K562 (cell line): ENCODE data around the gene URB2.

Experiments
- ATF1 ChIP-seq, 2 experiments: fragments of 450-650 bp in 1 of 2; IDR thresholded peaks; 2 replicates each; pipeline ENCODE4 v1.6.1; 2016; ENCODE audit warnings: missing compliant biosample characterization in 1 of 2, missing genetic modification characterization in 1 of 2
- ESRRA ChIP-seq: fragments of 450-650 bp; IDR thresholded peaks from 2 replicates; pipeline ENCODE4 v1.6.1; 2014; ENCODE audit warnings: low read depth, mild to moderate bottlenecking, moderate library complexity, borderline replicate concordance
- HDGF ChIP-seq: fragments of 450-650 bp; IDR thresholded peaks from 2 replicates; pipeline ENCODE4 v1.6.1; 2016
- HSF4 ChIP-seq: fragments of 250-450 bp; sonication (Bioruptor Pico); IDR thresholded peaks from 2 replicates; pipeline ENCODE4 v2.1.2; 2022; ENCODE audit warnings: mild to moderate bottlenecking, moderate library complexity, borderline replicate concordance
- MXI1 ChIP-seq: IDR thresholded peaks from 2 replicates; pipeline ENCODE4 v1.6.1; 2011; ENCODE audit warnings: low read depth, mild to moderate bottlenecking, improper control_type of control experiment, low read length
- NONO ChIP-seq, 2 experiments: fragments of 200-400 bp in 1 of 2; fragments of 450-650 bp in 1 of 2; formaldehyde crosslinking in 1 of 2; IDR thresholded peaks; 2 replicates each; pipeline ENCODE4 v1.6.1; 2017; ENCODE audit warnings: low read depth in 2 of 2, mild to moderate bottlenecking in 2 of 2, moderate library complexity in 2 of 2, low read length in 1 of 2
- SMAD1 ChIP-seq: fragments of 150-350 bp; IDR thresholded peaks from 2 replicates; pipeline ENCODE4 v1.6.1; 2014; ENCODE audit warnings: low read length, low read depth; ENCODE audit not compliant: partially characterized antibody
- SMAD4 ChIP-seq: fragments of 250-450 bp; sonication (Bioruptor Pico); conservative IDR thresholded peaks from 2 replicates; pipeline ENCODE4 v1.8.0; 2021; ENCODE audit warnings: inconsistent platforms, mild to moderate bottlenecking, moderate library complexity
- TAF1 ChIP-seq: IDR thresholded peaks from 2 replicates; pipeline ENCODE4 v1.6.1; 2011; ENCODE audit warnings: mild to moderate bottlenecking, low read length, moderate library complexity; ENCODE audit not compliant: insufficient read depth, control insufficient read depth, severe bottlenecking; ENCODE audit errors: extremely low read depth
- ZEB2 ChIP-seq: fragments of 450-650 bp; IDR thresholded peaks from 2 replicates; pipeline ENCODE4 v1.6.1; 2016
- ZNF174 ChIP-seq: fragments of 250-450 bp; sonication (Bioruptor Pico); IDR thresholded peaks from 2 replicates; pipeline ENCODE4 v1.4.0; 2020; ENCODE audit warnings: mild to moderate bottlenecking
- TF ChIP-seq, protein P1 (sequence below), 3 experiments: IDR thresholded peaks in 2 of 3; conservative IDR thresholded peaks in 1 of 3; 2 replicates each; pipeline ENCODE4 v1.5.1; 2011 to 2012; ENCODE audit warnings: low read length in 3 of 3, mild to moderate bottlenecking in 3 of 3, control low read depth in 2 of 3, improper control_type of control experiment in 1 of 3, inconsistent platforms in 1 of 3, low read depth in 1 of 3, mixed read lengths in 1 of 3, moderate library complexity in 1 of 3; ENCODE audit not compliant: insufficient read depth in 2 of 3

DNA sequence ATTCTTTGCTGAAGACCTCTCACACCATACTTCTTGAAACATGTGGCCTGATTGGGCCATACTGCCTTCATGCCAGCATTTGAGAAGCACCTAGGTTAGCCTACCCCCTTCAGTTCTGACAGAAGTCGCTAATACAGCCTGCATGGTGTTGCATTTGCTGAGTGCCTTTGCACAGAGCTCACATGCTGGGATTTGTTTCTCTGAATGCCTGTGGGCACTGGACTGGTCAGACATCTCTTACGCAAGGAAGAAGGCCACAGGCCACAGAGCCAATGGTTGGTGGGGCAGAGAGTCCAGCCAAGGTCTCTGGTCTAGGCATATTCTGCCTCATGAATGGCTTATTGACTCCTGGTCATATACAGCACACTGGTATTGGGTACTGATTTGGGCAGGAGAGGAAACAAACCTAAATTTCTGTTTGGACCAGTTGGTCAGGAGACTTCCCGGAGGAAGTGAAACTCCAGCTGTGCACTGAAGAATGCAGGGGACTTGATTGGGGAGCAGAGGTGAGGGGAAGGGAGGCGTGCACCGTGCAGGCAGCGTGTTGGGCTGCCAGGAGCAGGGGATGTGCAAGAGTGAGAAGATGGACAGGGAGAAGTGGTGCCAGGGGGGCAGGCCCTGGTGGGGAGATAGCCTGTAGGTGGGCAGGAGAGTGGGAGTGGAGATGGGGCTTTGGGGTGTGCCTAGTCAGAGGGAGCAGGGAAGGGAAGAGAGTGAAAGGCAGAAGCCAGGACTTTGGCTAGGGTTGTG, 18.1 kb downstream of the URB2 start:
- TF ChIP-seq HSF4 (CRISPR knock-in tag) (no peak), ZNF174 (CRISPR knock-in tag) (no peak), MXI1 (no peak), ESRRA (no peak), HDGF (no peak), ZEB2 (no peak), SMAD4 (no peak), TAF1 (no peak), ATF1 (CRISPR knock-in tag; IDR thresholded peaks at IDR 0.05) (no peak), ATF1 (tag; IDR thresholded peaks at IDR 0.05) (no peak), SMAD1 (no peak), NONO (IDR thresholded peaks at IDR 0.05; ENCODE audit: low read depth in 2 of 2, low read length in 1 of 2) (no peak)
- TF ChIP-seq, protein P1, sequence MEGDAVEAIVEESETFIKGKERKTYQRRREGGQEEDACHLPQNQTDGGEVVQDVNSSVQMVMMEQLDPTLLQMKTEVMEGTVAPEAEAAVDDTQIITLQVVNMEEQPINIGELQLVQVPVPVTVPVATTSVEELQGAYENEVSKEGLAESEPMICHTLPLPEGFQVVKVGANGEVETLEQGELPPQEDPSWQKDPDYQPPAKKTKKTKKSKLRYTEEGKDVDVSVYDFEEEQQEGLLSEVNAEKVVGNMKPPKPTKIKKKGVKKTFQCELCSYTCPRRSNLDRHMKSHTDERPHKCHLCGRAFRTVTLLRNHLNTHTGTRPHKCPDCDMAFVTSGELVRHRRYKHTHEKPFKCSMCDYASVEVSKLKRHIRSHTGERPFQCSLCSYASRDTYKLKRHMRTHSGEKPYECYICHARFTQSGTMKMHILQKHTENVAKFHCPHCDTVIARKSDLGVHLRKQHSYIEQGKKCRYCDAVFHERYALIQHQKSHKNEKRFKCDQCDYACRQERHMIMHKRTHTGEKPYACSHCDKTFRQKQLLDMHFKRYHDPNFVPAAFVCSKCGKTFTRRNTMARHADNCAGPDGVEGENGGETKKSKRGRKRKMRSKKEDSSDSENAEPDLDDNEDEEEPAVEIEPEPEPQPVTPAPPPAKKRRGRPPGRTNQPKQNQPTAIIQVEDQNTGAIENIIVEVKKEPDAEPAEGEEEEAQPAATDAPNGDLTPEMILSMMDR (IDR thresholded peaks at IDR 0.05 in 2 of 3, conservative IDR thresholded peaks at IDR 0.05 in 1 of 3; ENCODE audit: insufficient read depth in 2 of 3, low read depth in 1 of 3, low read length in 3 of 3), result no peak
